HCT116 (cell line): Measurements from ENCODE around the gene CERS4. TPM values are rescaled to one million over a fixed set of nuclear protein-coding genes. Genes with fewer than 3 reads are reported as not detected.

Source experiments
- ATAC-seq: fragments of 200-7000 bp; cut with Tn5 transposase; 2 replicates; pipeline ENCODE4 v1.9.1; 2020; ENCODE audit warnings: mild to moderate bottlenecking, moderate library complexity
- BruUV-seq: library from RNA; stranded (reverse); fragments of 400-500 nt; replicated peaks from 2 replicates; lab custom pipeline; 2021; lab: Mats Ljungman, UMichigan
- CTCF ChIA-PET: fragments of 300-600 bp; sonication (Branson Sonifier 250); formaldehyde crosslinking; loops from one replicate; lab custom pipeline; 2021; ENCODE audit warnings: antibody characterized with exemption; lab: Charles Lee
- POLR2A ChIA-PET: fragments of 300-600, 350-600 bp; sonication (Branson Sonifier 250); formaldehyde crosslinking; loops from one replicate; lab custom pipeline; 2021; ENCODE audit warnings: antibody characterized with exemption; lab: Charles Lee
- RAD21 ChIA-PET, 2 experiments: fragments of 300-600 bp; sonication (Branson Sonifier 250); formaldehyde crosslinking; loops; one replicate each; lab custom pipeline; 2023; ENCODE audit warnings: low total read pairs in 2 of 2; ENCODE audit not compliant: uncharacterized antibody in 2 of 2, unreplicated experiment in 2 of 2, low non-redundant PET in 1 of 2; lab: Charles Lee
- DNase-seq: peaks from one replicate; pipeline ENCODE4 v3.0.0-alpha.2; 2010; ENCODE audit warnings: low read depth, low spot score
- H2AFZ ChIP-seq: fragments of 200-600 bp; shearing (Covaris generic), sonication (generic); 2 replicates; pipeline ENCODE4 v1.6.1; 2017; ENCODE audit warnings: low read depth, mixed run types, mixed read lengths, antibody characterized with exemption, low read length; ENCODE audit not compliant: poor library complexity, severe bottlenecking
- H3K27ac ChIP-seq: 2 replicates; pipeline ENCODE4 v1.5.1; 2012; ENCODE audit warnings: low read depth, low read length
- H3K27me3 ChIP-seq: fragments of 200-600 bp; sonication (generic); 2 replicates; pipeline ENCODE4 v1.6.1; 2016; ENCODE audit warnings: mixed run types, low read length, mixed read lengths; ENCODE audit not compliant: insufficient read depth
- H3K36me3 ChIP-seq, 2 experiments: fragments of 200-500 bp in 1 of 2; fragments of 200-600 bp in 1 of 2; sonication (Bioruptor generic) in 1 of 2; sonication (generic) in 1 of 2; 2 replicates each; pipeline versions ENCODE4 v1.5.1 to v1.6.1; 2014 to 2016; ENCODE audit warnings: low read length in 2 of 2, inconsistent platforms in 1 of 2, mixed read lengths in 1 of 2, mixed run types in 1 of 2; ENCODE audit not compliant: insufficient read depth in 2 of 2, control insufficient read depth in 1 of 2
- H3K4me1 ChIP-seq, 2 experiments: fragments of 200-600 bp in 1 of 2; sonication (generic) in 1 of 2; 2 replicates each; pipeline versions ENCODE4 v1.5.1 to v1.6.1; 2012 to 2017; ENCODE audit warnings: low read length in 2 of 2, inconsistent platforms in 1 of 2, mild to moderate bottlenecking in 1 of 2, mixed read lengths in 1 of 2, mixed run types in 1 of 2, moderate library complexity in 1 of 2; ENCODE audit not compliant: insufficient read depth in 2 of 2, control insufficient read depth in 1 of 2
- H3K4me2 ChIP-seq: fragments of 200-600 bp; sonication (generic); 2 replicates; pipeline ENCODE4 v1.6.1; 2017; ENCODE audit warnings: mixed run types, low read length, mixed read lengths
- H3K4me3 ChIP-seq, 2 experiments: fragments of 200-600 bp in 1 of 2; sonication (generic) in 1 of 2; replicated peaks in 1 of 2; 2 replicates each; pipeline ENCODE4 v1.5.1; 2011 to 2016; ENCODE audit warnings: low read length in 2 of 2, control low read depth in 1 of 2, low read depth in 1 of 2, mild to moderate bottlenecking in 1 of 2, mixed read lengths in 1 of 2, mixed run types in 1 of 2
- H3K79me2 ChIP-seq: fragments of 200-600 bp; sonication (generic); 2 replicates; pipeline ENCODE4 v1.6.1; 2017; ENCODE audit warnings: mild to moderate bottlenecking, mixed run types, low read length, moderate library complexity, mixed read lengths; ENCODE audit not compliant: insufficient read depth
- H3K9ac ChIP-seq: fragments of 200-600 bp; sonication (generic); 2 replicates; pipeline ENCODE4 v1.6.1; 2016; ENCODE audit warnings: low read length, mixed read lengths
- H3K9me2 ChIP-seq: fragments of 200-600 bp; sonication (generic), shearing (Covaris generic); 2 replicates; pipeline ENCODE4 v1.6.1; 2017; ENCODE audit warnings: mixed run types, mild to moderate bottlenecking, moderate library complexity; ENCODE audit not compliant: insufficient read depth
- H3K9me3 ChIP-seq, 2 experiments: fragments of 200-500 bp in 1 of 2; fragments of 200-600 bp in 1 of 2; sonication (Bioruptor generic) in 1 of 2; sonication (generic) in 1 of 2; 2 replicates each; pipeline ENCODE4 v1.6.1; 2014 to 2017; ENCODE audit warnings: low read length in 2 of 2, mixed read lengths in 2 of 2, inconsistent platforms in 1 of 2, low read depth in 1 of 2, mild to moderate bottlenecking in 1 of 2, mixed run types in 1 of 2, moderate library complexity in 1 of 2; ENCODE audit not compliant: control insufficient read depth in 1 of 2, insufficient read depth in 1 of 2
- H4K20me1 ChIP-seq: fragments of 200-600 bp; sonication (generic), shearing (Covaris generic); 2 replicates; pipeline ENCODE4 v1.6.1; 2017; ENCODE audit warnings: mixed run types, mild to moderate bottlenecking, moderate library complexity; ENCODE audit not compliant: insufficient read depth
- CEBPB ChIP-seq: IDR thresholded peaks from 2 replicates; pipeline ENCODE4 v1.6.1; 2012; ENCODE audit warnings: low read depth
- EZH2 ChIP-seq: fragments of 200-600 bp; sonication (generic); IDR thresholded peaks from 2 replicates; pipeline ENCODE4 v1.6.1; 2017; ENCODE audit warnings: antibody characterized with exemption, mixed run types
- EZH2phosphoT487 ChIP-seq: fragments of 200-600 bp; IDR thresholded peaks from 2 replicates; pipeline ENCODE4 v1.6.1; 2018; ENCODE audit warnings: antibody characterized with exemption, borderline replicate concordance
- FOSL1 ChIP-seq: IDR thresholded peaks from 2 replicates; pipeline ENCODE4 v1.6.1; 2012; ENCODE audit warnings: low read depth
- JUND ChIP-seq: IDR thresholded peaks from 2 replicates; pipeline ENCODE4 v1.6.1; 2012
- RAD21 ChIP-seq: IDR thresholded peaks from 2 replicates; pipeline ENCODE4 v1.6.1; 2012; ENCODE audit warnings: low read depth, mild to moderate bottlenecking
- TCF7L2 ChIP-seq: IDR thresholded peaks from 2 replicates; pipeline ENCODE4 v1.7.0; 2011; ENCODE audit warnings: borderline replicate concordance, inconsistent platforms; ENCODE audit not compliant: insufficient read depth, insufficient read length; ENCODE audit errors: extremely low read depth
- YY1 ChIP-seq: IDR thresholded peaks from 2 replicates; pipeline ENCODE4 v1.6.1; 2011; ENCODE audit warnings: low read length, low read depth, moderate library complexity, mild to moderate bottlenecking; ENCODE audit not compliant: insufficient replicate concordance; ENCODE audit errors: extremely low read depth
- ZNF274 ChIP-seq: fragments of 200-500 bp; sonication (Bioruptor generic); IDR thresholded peaks from 2 replicates; pipeline ENCODE4 v1.6.1; 2014; ENCODE audit warnings: mild to moderate bottlenecking, low read depth, low read length, inconsistent platforms
- intact Hi-C: fragments of 100-400 bp; cut with micrococcal nuclease; formaldehyde crosslinking; loops from 2 replicates; pipeline ENCODE4 v1.10.0; 2022
- total RNA-seq: library from RNA; stranded (reverse); gene quantifications from one replicate; pipeline ENCODE4 v1.2.1, GENCODE V29; 2021; ENCODE audit not compliant: unreplicated experiment
- TF ChIP-seq, protein P1 (sequence below): IDR thresholded peaks from 2 replicates; pipeline ENCODE4 v1.6.1; 2012

The CERS4 gene
- total RNA-seq, 1 experiment from 2014 or later = 26.0 TPM

DNA sequence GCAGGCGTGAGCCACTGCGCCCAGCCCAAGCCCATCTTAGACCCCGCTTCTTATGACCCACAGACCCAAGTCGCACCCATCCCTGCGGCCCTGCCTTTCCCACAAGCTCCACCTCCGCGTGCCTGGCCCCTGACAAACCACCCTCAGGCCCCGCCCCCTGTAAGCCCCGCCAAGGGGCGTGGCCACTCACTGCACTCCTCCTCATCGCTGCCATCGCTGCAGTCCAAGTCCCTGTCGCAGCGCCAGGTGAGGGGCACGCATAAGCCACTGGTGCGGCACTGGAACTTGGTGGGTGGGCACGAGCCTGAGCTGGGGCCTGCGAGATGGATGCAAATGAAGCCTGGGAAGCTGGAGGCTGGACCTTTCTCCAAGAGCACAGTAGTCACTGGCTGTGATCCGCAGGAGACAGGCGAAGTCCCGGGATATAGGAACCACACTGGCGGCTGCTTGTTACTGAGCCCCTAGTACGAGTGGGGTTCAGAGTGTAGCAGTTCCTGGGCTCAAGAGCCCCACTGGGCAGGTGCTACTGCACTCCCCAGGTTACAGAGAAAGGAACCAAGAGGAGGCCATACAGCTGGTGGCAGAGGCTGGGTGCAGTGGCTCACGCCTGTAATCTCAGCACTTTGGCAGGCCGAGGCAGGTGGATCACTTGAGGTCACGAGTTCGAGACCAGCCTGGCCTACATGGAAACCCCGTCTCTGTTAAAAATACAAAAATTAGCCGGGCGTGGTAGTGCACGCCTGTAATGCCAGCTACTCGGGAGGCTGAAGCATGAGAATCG lies 95.9 kb downstream of the CERS4 start:
- Histone ChIP-seq H3K27me3 (no peaks in the 10 kb centered on the region), H3K9me2 (no peaks in the 10 kb centered on the region), H3K4me2 (peak overlapping the region; percentile 94), H3K36me3 (peaks cover 3 to 5% of the 10 kb centered on the region in 2 experiments; a peak in 1 of 4 replicates), H3K4me1 (peaks cover 24 to 70% of the 10 kb centered on the region in 2 experiments), H4K20me1 (no peaks in the 10 kb centered on the region), H3K9me3 (no peaks in the 10 kb centered on the region), H3K27ac (peak overlapping the region; percentile 68), H3K9ac (peak overlapping the region; percentile 38), H3K4me3 (no peak overlapping the region), H2AFZ (no peak overlapping the region), H3K79me2 (peaks cover 32% of the 10 kb centered on the region)
- RAD21 ChIA-PET = no interaction called here
- no peak for TF ChIP-seq JUND
- no peak for TF ChIP-seq EZH2phosphoT487
- TF ChIP-seq, protein P1, sequence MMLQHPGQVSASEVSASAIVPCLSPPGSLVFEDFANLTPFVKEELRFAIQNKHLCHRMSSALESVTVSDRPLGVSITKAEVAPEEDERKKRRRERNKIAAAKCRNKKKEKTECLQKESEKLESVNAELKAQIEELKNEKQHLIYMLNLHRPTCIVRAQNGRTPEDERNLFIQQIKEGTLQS = no peak
- ATAC-seq (peak; percentile 66), DNase-seq (peak; percentile 38)
- no TSS peak for BruUV-seq
- intact Hi-C loops = no loop called here
- CTCF ChIA-PET = interaction anchor here (0.9 kb wide), 1 partner anchor 275 kb away, joined by 5 read pairs; no protein-coding TSS in a partner anchor
- POLR2A ChIA-PET = interaction anchor here (0.6 to 1.5 kb wide), 5 partner anchors 15 to 328 kb away, joined by 3 to 4 read pairs (median 3); partner anchors contain the start of genes NDUFA7 and RPS28

DNA sequence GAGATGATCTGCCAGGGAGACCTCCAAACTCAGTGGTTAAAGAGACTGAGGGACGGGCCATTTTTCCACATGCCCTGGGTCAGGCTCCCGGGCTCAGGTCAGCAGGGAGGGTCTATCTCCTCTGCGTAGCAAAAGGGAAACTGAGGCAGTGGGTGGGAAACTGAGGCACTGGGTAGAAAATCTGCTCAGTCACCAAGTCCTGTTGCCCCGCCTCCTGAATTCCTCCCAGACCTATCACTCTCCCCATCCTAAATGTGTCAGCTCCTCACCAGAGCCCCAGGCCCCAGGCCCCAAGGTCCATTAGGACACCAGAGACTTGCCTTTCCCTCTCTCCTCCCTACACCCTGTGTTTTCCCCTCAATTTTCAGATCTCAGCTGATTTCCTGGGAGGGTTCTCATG lies 96.6 kb downstream of the CERS4 start:
- no peaks in the 10 kb centered on the region for H3K9me2 ChIP-seq
- intact Hi-C loops = no loop called here
- H3K79me2 ChIP-seq = peaks cover 32% of the 10 kb centered on the region
- RAD21 ChIA-PET = no interaction called here
- peak overlapping the region; percentile 94 for H3K4me2 ChIP-seq
- no peaks in the 10 kb centered on the region for H4K20me1 ChIP-seq
- no peak for DNase-seq
- peaks cover 24 to 70% of the 10 kb centered on the region in 2 experiments for H3K4me1 ChIP-seq
- peak overlapping the region; percentile 86 for H3K27ac ChIP-seq
- ATAC-seq = no peak
- no peaks in the 10 kb centered on the region for H3K9me3 ChIP-seq
- H3K4me3 ChIP-seq = no peak overlapping the region
- H3K27me3 ChIP-seq = no peaks in the 10 kb centered on the region
- peaks cover 4 to 8% of the 10 kb centered on the region in 2 experiments; a peak in 3 of 4 replicates for H3K36me3 ChIP-seq
- H2AFZ ChIP-seq = no peak overlapping the region
- BruUV-seq = no TSS peak
- H3K9ac ChIP-seq = 0 out of 2 replicates have a peak overlapping the region, but pooled peaks have one; percentile 87
- TF ChIP-seq RAD21 = no peak
- no peak for TF ChIP-seq CEBPB
- no peak for TF ChIP-seq ZNF274
- no peak for TF ChIP-seq EZH2
- TF ChIP-seq TCF7L2 = no peak
- no peak for TF ChIP-seq YY1
- no peak for TF ChIP-seq JUND
- TF ChIP-seq FOSL1 = no peak
- CTCF ChIA-PET = no interaction called here
- POLR2A ChIA-PET = interaction anchor here (1.3 kb wide), 1 partner anchor 14 kb away, joined by 3 read pairs; no protein-coding TSS in a partner anchor
